Measurements from ENCODE around the gene GRIK3.

Gene GRIK3

DNA sequence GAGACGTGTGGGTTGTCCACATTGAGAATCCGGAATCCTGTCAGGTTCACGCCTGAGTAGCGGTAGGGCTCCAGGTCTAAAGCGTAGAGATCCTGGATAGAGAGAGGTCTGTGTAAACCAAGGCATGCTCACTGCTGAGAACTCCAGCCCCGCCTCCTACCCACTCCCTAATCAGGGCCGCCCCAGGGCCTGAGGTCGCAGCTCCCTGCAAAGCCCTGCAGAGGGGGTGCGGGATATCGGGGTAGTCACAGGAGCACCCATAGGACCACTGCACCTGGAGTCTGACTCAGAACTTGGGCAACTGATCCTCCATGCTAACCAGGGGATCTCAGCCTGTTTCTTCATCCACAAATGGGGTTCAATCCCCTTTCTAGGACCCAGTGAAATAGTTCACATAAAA is 174.4 kb downstream of the GRIK3 start:
- in situ Hi-C loops (cut with MboI; ENCODE audit: low sequenced_read_pairs), result no loop called here

- in situ Hi-C loops (cut with MboI; ENCODE audit: low sequenced_read_pairs), result no loop called here
Measured at GRCh38 chr1:36858981-36859380, 175.3 kb downstream of the GRIK3 start.

DNA sequence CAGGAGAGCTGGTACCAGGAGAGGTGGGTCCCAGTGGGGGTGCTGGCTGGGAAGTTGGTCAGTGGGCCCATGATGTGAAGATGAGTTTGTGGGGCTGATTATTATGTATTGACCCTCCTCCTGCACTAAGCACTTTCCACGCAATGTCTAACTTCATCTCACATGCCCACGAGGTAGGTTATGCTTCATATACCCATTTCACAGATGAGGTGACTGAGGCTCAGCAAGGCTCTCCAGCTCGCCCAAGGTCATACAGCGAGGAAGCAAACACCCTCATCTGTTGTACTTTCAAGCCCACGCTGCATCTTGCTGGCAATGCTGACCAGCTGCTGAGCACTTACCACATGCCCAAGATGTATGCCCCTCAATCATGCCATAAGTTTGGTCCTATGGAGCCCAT is 175.8 kb downstream of the GRIK3 start:
- in situ Hi-C loops (cut with MboI; ENCODE audit: low sequenced_read_pairs), result no loop called here

- in situ Hi-C loops (cut with MboI; ENCODE audit: low sequenced_read_pairs), result no loop called here
Measured at GRCh38 chr1:36857754-36858153, 176.6 kb downstream of the GRIK3 start.

GRCh38 chr1:36855699-36856494 is 178.4 kb downstream of the GRIK3 start:
- in situ Hi-C loops (cut with MboI; ENCODE audit: low sequenced_read_pairs), result no loop called here

GRCh38 chr1:36853638-36854037 is 180.7 kb downstream of the GRIK3 start:
- in situ Hi-C loops (cut with MboI; ENCODE audit: low sequenced_read_pairs), result no loop called here

DNA sequence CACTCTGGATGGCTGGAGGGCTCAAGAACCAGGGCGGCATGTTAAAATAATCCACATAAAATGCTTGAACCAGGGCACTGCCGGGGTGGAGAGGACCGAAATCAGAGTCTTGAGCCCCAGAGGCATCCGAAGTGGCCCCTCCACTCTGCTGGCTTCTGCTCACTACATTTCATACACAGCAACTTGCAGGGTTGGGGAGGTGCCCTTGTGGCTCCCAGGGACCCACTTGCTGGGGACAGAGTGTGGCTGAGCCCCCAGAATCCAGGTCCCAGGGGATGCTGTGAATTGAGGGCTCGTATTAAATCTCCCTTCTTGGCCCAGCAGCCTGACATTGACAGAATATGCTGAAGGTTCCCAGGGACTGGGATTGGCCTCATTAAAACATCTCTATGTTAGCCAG is 181.7 kb downstream of the GRIK3 start:
- in situ Hi-C loops (cut with MboI; ENCODE audit: low sequenced_read_pairs), result no loop called here

- in situ Hi-C loops (cut with MboI; ENCODE audit: low sequenced_read_pairs), result no loop called here
Measured at GRCh38 chr1:36851595-36851994, 182.7 kb downstream of the GRIK3 start.

DNA sequence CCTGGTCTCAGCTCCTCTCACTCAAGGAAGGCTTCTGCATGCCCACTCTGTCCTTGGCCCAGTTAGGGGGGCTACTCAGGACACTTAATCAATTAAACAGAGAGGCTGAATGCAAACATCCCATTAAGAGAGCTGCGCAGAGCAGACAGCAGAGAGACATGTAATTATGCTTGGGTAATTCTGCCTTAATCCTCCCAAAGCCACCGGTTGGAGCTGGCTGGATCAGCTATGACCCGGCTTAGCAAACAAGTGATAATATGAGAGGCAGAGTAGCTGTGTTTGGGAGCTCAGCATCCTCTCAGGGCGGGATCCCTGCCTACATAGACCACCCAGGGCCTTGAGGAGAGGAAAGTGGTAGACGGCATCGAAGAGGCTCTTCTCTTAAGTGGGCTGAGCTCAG is 183.2 kb downstream of the GRIK3 start:
- in situ Hi-C loops (cut with MboI; ENCODE audit: low sequenced_read_pairs), result no loop called here

- in situ Hi-C loops (cut with MboI; ENCODE audit: low sequenced_read_pairs), result no loop called here
Measured at GRCh38 chr1:36849956-36850355, 184.4 kb downstream of the GRIK3 start.

- in situ Hi-C loops (cut with MboI; ENCODE audit: low sequenced_read_pairs), result no loop called here
Measured at GRCh38 chr1:36847761-36848160, 186.6 kb downstream of the GRIK3 start.

DNA sequence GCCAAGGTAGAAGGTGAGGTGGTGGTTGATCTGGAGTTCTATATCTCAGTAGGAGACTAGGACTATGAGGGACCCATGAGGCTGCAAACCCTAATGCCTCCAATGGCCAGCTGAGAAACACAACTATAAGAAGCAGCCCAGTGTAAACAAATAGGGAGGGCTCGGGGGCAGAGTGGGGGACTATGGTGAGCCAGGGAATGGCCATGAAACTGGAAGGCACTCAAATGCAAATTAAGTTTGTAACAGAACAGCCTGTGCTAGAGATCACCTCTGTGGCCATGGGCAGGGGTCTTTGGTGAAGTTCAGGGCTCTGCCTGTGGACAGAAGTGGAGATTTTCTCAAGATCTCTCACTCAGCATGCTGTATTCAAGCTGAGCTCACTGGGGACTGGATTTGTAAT is 187.1 kb downstream of the GRIK3 start:
- in situ Hi-C loops (cut with MboI; ENCODE audit: low sequenced_read_pairs), result no loop called here

DNA sequence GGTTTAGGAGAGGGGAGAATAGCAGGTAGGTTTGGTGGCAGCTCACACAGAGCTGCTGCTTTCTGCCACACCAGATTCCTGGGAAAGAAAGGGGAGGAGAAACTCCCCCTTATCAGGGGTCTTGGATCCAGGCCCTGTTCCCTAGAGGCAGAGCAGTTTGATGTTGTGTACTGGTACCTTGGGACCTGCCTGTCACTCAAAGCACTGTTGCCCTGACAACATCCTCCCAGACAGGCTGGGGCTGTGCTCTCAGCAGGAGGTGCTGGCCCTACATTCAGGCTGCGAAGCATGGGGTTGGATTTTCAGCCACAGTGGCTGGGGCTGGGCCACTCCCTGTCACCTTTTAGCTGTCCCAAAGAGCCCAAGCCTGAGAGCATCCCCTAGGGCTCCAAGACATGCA is 188.0 kb downstream of the GRIK3 start:
- in situ Hi-C loops (cut with MboI; ENCODE audit: low sequenced_read_pairs), result no loop called here

DNA sequence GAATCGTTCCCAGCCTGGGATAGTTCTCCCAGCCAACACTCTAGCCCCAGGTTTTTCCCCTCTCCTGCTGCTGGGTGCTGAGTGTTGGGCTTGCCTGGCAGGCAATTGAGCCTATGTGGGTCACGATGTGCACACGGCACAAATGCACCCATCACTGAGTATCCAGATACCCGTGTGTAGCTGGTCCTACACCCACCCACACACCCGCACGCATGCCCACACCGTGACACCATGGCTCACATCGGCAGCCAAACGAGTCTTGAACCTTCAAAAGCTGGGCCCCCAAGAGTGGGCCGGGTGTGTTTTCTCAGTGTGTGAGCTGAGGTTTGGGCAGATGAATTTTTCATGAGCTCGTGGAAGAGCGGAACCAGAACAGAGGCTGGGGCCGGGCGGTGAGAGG is 188.5 kb downstream of the GRIK3 start:
- in situ Hi-C loops (cut with MboI; ENCODE audit: low sequenced_read_pairs), result no loop called here

GRCh38 chr1:36844917-36845316 is 189.4 kb downstream of the GRIK3 start:
- in situ Hi-C loops (cut with MboI; ENCODE audit: low sequenced_read_pairs), result no loop called here

DNA sequence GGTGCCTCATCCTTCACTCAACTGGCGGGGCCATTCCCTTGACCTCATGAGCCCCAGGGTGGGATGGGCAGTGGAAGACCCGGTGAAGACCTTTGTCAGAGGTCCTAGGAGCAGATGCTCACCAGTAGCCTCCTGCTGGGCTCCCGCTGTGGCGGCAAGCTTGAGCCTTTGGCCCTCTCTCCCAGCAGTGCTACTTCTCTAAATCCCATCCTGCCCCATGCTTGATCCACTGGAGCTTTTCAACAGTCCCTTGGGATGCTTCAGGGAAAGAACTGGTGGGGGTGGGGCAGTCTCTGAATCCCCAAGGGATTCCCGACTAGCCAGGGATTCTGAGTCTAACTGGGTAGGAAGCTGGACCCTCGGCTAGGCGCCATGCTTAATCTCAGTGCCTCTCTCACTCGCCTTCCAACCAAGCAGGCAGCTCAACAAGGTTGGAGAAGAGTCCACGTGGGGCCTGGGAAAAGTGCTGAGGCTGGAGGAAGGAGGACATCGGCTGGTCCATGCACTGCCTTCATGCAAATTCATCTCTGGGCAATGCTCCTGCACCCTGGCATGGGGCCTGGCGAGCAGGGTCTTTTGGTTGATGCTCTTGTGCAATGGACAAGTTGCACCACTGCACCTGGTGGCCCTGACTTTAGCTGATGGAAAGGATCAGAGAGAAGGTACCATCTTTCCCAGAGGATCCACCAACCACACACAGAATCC is 190.3 kb downstream of the GRIK3 start:
- in situ Hi-C loops (cut with MboI; ENCODE audit: low sequenced_read_pairs), result no loop called here

DNA sequence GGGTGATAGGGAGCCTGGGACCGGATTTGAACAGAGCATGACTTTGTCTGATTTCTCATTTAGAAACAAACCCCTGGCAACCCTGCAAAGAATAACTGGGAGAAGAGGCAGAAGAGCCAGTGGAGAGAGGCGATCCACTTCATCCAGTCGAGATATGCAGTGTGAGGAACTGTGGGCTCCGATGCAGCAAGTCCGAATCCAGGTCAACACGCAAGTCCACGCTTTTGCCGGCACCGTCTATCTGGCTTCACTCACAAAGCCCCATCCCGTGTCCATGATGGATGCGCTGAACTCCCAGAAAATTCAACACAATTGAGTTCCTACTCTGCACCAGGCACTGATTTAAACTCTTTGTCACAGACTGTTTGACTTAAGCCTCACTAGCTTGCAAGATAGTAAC is 191.3 kb downstream of the GRIK3 start:
- in situ Hi-C loops (cut with MboI; ENCODE audit: low sequenced_read_pairs), result no loop called here

- in situ Hi-C loops (cut with MboI; ENCODE audit: low sequenced_read_pairs), result no loop called here
Measured at GRCh38 chr1:36842448-36842847, 191.9 kb downstream of the GRIK3 start.

DNA sequence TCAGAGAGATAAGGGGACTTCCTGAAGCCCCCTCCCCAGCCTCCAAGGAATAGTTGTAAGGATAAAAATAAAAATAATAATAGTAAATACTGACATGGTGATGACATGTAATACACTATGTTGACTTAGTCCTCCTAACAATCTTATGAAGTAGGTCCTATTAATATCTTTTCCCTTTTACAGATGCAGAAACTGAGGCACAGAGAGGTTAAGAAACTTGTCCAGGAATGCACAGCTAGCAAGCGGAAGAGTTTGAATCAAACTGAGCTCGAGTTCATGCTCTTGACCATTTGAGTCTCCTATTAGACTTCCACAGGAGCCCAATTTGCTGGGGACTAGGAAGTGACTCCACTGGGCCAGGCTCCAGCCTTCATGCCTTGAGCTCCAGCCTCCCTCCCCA is 194.8 kb downstream of the GRIK3 start:
- in situ Hi-C loops (cut with MboI; ENCODE audit: low sequenced_read_pairs), result no loop called here

GRCh38 chr1:36838888-36839287 is 195.4 kb downstream of the GRIK3 start:
- in situ Hi-C loops (cut with MboI; ENCODE audit: low sequenced_read_pairs), result no loop called here

DNA sequence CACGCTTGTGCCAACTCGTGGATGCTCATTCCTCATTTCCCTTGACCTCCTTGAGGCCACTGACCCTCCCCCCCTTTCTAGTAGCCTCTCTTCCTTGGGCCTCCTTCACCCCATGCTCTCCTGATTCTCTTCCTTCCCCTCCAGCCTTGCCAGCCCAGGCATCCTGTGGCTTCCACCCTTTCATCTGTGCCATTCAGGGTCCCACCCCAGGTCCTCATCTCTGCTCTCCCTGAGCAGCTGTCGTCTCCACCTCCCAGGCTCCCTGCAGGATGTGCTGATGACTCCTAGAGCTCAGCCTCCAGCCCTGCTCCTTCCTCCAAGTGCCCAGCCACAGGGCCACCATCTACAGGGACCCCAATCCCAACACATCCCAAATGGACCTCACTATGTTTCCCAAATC is 197.4 kb downstream of the GRIK3 start:
- in situ Hi-C loops (cut with MboI; ENCODE audit: low sequenced_read_pairs), result no loop called here

DNA sequence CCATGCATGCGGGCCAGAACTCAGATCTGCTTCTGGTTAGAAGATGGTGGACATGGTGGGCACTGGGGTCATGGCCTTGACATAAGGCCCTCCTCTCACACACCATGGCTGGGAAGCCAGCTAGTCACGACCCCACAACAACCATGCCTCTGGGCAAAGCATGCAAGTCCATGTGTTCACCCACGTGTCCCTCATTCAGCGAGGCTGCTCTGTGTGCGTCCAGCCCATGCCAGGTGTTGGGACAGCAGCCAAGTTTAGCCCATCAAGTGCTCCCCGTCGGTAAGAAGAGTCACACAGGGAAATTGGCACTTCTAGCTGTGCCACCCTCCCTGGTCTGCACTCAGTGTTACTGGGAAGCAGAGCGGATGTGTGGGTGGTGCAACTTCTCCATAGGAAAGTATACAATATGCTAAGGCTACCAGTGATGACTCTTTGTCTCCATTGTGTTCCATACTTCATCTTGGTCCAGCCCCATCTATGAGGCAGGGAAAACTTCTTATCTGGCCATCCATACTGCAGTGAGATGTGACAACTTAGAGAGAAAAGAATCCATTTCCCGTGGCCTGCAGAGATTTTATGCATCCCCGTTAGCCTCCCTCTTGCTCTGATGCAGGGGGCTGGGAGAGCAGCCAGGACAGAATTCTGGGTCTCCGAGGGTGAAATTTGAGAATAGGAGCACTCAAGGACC is 198.0 kb downstream of the GRIK3 start:
- in situ Hi-C loops (cut with MboI; ENCODE audit: low sequenced_read_pairs), result no loop called here

Data from HL-60/S4 (cell line).